ENCODE results near the gene ZNF853. TPM values are rescaled to one million over a fixed set of nuclear protein-coding genes. Genes with fewer than 3 reads are reported as not detected.

The ZNF853 gene
- total and polyA plus RNA-seq, 2 of the 8 experiments (the other 6 are each of a cell fraction or from before 2014, with no cell fraction given) = 4.3 to 5.7 TPM

GRCh38 chr7:6618621-6619020 is 3.2 kb downstream of the ZNF853 start:
- Histone ChIP-seq H3K23ac (ENCODE audit: insufficient read length) (no peak overlapping the region), H3K18ac (ENCODE audit: extremely low read depth, low read length) (no peak overlapping the region), H2AK5ac (ENCODE audit: low read depth, low read length) (no peak overlapping the region), H2BK20ac (ENCODE audit: low read length) (no peak overlapping the region), H3K4me3 (ENCODE audit: extremely low read depth in 1 of 4, insufficient read depth in 2 of 4, low read depth in 3 of 4, low read length in 4 of 4) (no peak overlapping the region), H3K4me1 (replicated peaks in 1 of 4; ENCODE audit: control insufficient read depth in 3 of 4, insufficient read depth in 4 of 4, low read length in 3 of 4) (peaks cover 0 to 12% (median 6%) of the 10 kb centered on the region in 4 experiments; a peak in 5 of 7 replicates), H4K5ac (ENCODE audit: insufficient read length, low read depth, low read length) (no peak overlapping the region), H2BK120ac (replicated peaks; ENCODE audit: low read depth, low read length) (no peak overlapping the region), H3K27me3 (replicated peaks in 1 of 4; ENCODE audit: control insufficient read depth in 3 of 4, extremely low read depth in 1 of 4, insufficient read depth in 3 of 4, low read length in 3 of 4) (0 out of 7 replicates have a peak, but pooled peaks cover 0 to 2% (median 0%) of the 10 kb centered on the region in 4 experiments), H3K79me1 (ENCODE audit: low read depth, low read length) (peaks cover 2% of the 10 kb centered on the region; the same call in 1 of the 2 replicates), H4K8ac (ENCODE audit: extremely low read depth, insufficient read depth, low read length) (no peak overlapping the region), H3K79me2 (ENCODE audit: control insufficient read depth in 1 of 2, insufficient read depth in 2 of 2, low read length in 2 of 2) (no peaks in the 10 kb centered on the region), H3K36me3 (ENCODE audit: control insufficient read depth in 2 of 4, insufficient read depth in 4 of 4, low read length in 3 of 4) (peaks cover 5 to 21% (median 7%) of the 10 kb centered on the region in 4 experiments; a peak in 4 of 8 replicates), H3K56ac (replicated peaks; ENCODE audit: insufficient read length, low read depth, low read length) (no peak overlapping the region), H4K20me1 (replicated peaks in 1 of 2; ENCODE audit: control insufficient read depth in 1 of 2, insufficient read depth in 2 of 2, low read length in 2 of 2) (peaks cover 0 to 5% of the 10 kb centered on the region in 2 experiments), H3K9ac (replicated peaks in 1 of 4; ENCODE audit: extremely low read depth in 1 of 4, low read depth in 3 of 4, low read length in 3 of 4) (no peak overlapping the region), H3K9me3 (ENCODE audit: insufficient read depth in 2 of 2, low read depth in 1 of 2, low read length in 1 of 2) (no peaks in the 10 kb centered on the region; a peak in 1 of 4 replicates), H2AFZ (ENCODE audit: low read length) (no peak overlapping the region), H3K14ac (ENCODE audit: insufficient read length) (no peak overlapping the region), H3K27ac (ENCODE audit: low read depth, low read length) (no peak overlapping the region), H2BK12ac (ENCODE audit: low read depth, low read length) (no peak overlapping the region), H3K23me2 (ENCODE audit: low read depth, low read length) (peaks cover 7% of the 10 kb centered on the region; the same call in 1 of the 2 replicates), H3K4ac (replicated peaks; ENCODE audit: insufficient read length, low read depth, low read length) (no peak overlapping the region), H2BK15ac (ENCODE audit: low read length) (no peak overlapping the region), H3K4me2 (ENCODE audit: insufficient read depth in 1 of 2, low read depth in 2 of 2, low read length in 2 of 2) (no peak overlapping the region), H2BK5ac (ENCODE audit: low read depth, low read length) (no peak overlapping the region), H4K91ac (replicated peaks; ENCODE audit: insufficient read length, low read length) (no peak overlapping the region)
- ChIA-PET CTCF (ENCODE audit: partially characterized antibody) (interaction anchor here (1.3 kb wide), 1 partner anchor 10 kb away, joined by 4 read pairs; no protein-coding TSS in a partner anchor), POLR2A (ENCODE audit: partially characterized antibody) (interaction anchor here (1.0 to 1.3 kb wide), 2 partner anchors 14 to 103 kb away, joined by 3 read pairs; no protein-coding TSS in a partner anchor)
- WGBS, 2 experiments (ENCODE audit: extremely low coverage in 1 of 2, insufficient coverage in 1 of 2, insufficient read length in 1 of 2, insufficient replicate concordance in 2 of 2, low coverage in 1 of 2, low lambda C conversion rate in 2 of 2, missing lambda C conversion rate in 1 of 2) = 94% methylated on average over 4 of the region's 4 CpGs; no CpG with 5 or more reads in 1 of the 2 experiments
- DNase-seq (ENCODE audit: low read depth in 1 of 2, low spot score in 2 of 2) (no peak), FAIRE-seq (no peak)
- TF ChIP-seq CHD2 (IDR thresholded peaks at IDR 0.05; ENCODE audit: low read length) (no peak), TAF1 (IDR thresholded peaks at IDR 0.05; ENCODE audit: low read depth, low read length) (no peak), PHF8 (conservative IDR thresholded peaks at IDR 0.05; ENCODE audit: low read depth, low read length) (no peak), ATF2 (IDR thresholded peaks at IDR 0.05; ENCODE audit: low read length) (no peak), CTCF (IDR thresholded peaks at IDR 0.05; ENCODE audit: control extremely low read depth in 1 of 3, insufficient read depth in 1 of 3, low read depth in 1 of 3, low read length in 3 of 3) (no peak), RBBP5 (IDR thresholded peaks at IDR 0.05; ENCODE audit: borderline replicate concordance, low read depth, low read length) (no peak), YY1 (IDR thresholded peaks at IDR 0.05; ENCODE audit: low read depth, low read length) (no peak), BACH1 (IDR thresholded peaks at IDR 0.05; ENCODE audit: low read length) (no peak), CTBP2 (IDR thresholded peaks at IDR 0.05; ENCODE audit: borderline replicate concordance, insufficient read depth, insufficient read length, low read length) (no peak)
